Gastrocnemius medialis (tissue), 4 donors: ENCODE measurements around the gene KLK5. TPM values are rescaled to one million over a fixed set of nuclear protein-coding genes. Genes with fewer than 3 reads are reported as not detected.

ENCODE experiments used
- ATAC-seq, 2 donors: fragments of 150-250 bp; one replicate each; pipeline ENCODE4 v1.9.1; 2016
- DNase-seq, 2 donors: peaks; one replicate each; pipeline ENCODE4 v3.0.0-alpha.2; 2019
- H3K27ac ChIP-seq, 4 donors: fragments of 200-600 bp; sonication (generic); 1 replicate in 1 of 4; 2 replicates in 3 of 4; pipeline ENCODE4 v1.5.1; 2016 to 2018; ENCODE audit warnings: mild to moderate bottlenecking in 2 of 4, moderate library complexity in 1 of 4
- H3K27me3 ChIP-seq, 3 donors: fragments of 200-600 bp; sonication (generic) in 2 of 3; 1 replicate in 1 of 3; 2 replicates in 2 of 3; pipeline versions ENCODE4 v1.5.1 to v1.6.0; 2016 to 2019; ENCODE audit warnings: mild to moderate bottlenecking in 1 of 3, moderate library complexity in 1 of 3
- H3K36me3 ChIP-seq, 2 donors: fragments of 200-600 bp; sonication (generic) in 1 of 2; one replicate each; pipeline ENCODE4 v1.5.1; 2017 to 2018
- H3K4me1 ChIP-seq, 2 donors: fragments of 200-600 bp; sonication (generic) in 1 of 2; one replicate each; pipeline ENCODE4 v1.5.1; 2016 to 2017; ENCODE audit warnings: mild to moderate bottlenecking in 2 of 2
- H3K4me3 ChIP-seq, 4 donors: fragments of 200-600 bp; sonication (generic) in 3 of 4; 1 replicate in 1 of 4; 2 replicates in 3 of 4; pipeline ENCODE4 v1.5.1; 2016 to 2019; ENCODE audit warnings: mild to moderate bottlenecking in 2 of 4
- H3K9me3 ChIP-seq, 3 donors: fragments of 200-600 bp; sonication (generic) in 2 of 3; 1 replicate in 1 of 3; 2 replicates in 2 of 3; pipeline ENCODE4 v1.5.1; 2016 to 2019
- POLR2A ChIP-seq, 2 donors: fragments of 450-650 bp; IDR thresholded peaks; one replicate each; pipeline ENCODE4 v1.6.1; 2017; ENCODE audit warnings: antibody characterized with exemption in 2 of 2, mild to moderate bottlenecking in 2 of 2, moderate library complexity in 2 of 2
- in situ Hi-C, 4 donors: fragments of 200-750 bp; cut with MboI; loops; one replicate each; pipeline versions ENCODE4 v1.15.0 to v1.8.0; 2017; ENCODE audit warnings: low sequenced_read_pairs in 4 of 4
- intact Hi-C: fragments of 100-400 bp; cut with DNase I; formaldehyde crosslinking; loops from one replicate; pipeline ENCODE4 v1.15.1; 2023; ENCODE audit warnings: low total_unique reads
- total RNA-seq, 4 donors: library from RNA; depleted of rRNA; stranded (reverse); fragments of >200 nt; gene quantifications; one replicate each; pipeline versions ENCODE4 v1.1.0 to v1.2.3, GENCODE V29; 2016
- TF ChIP-seq, protein P1 (sequence below), 5 experiments: fragments of 450-650 bp in 3 of 5; fragments of 200-600 bp in 2 of 5; sonication (generic) in 2 of 5; IDR thresholded peaks in 4 of 5; conservative IDR thresholded peaks in 1 of 5; 1 replicate in 4 of 5; 2 replicates in 1 of 5; pipeline ENCODE4 v1.5.1; 2016 to 2019; ENCODE audit warnings: antibody characterized with exemption in 5 of 5, mild to moderate bottlenecking in 3 of 5, moderate library complexity in 3 of 5

Gene KLK5
- total RNA-seq, 4 donors from 2014 or later = not detected

DNA sequence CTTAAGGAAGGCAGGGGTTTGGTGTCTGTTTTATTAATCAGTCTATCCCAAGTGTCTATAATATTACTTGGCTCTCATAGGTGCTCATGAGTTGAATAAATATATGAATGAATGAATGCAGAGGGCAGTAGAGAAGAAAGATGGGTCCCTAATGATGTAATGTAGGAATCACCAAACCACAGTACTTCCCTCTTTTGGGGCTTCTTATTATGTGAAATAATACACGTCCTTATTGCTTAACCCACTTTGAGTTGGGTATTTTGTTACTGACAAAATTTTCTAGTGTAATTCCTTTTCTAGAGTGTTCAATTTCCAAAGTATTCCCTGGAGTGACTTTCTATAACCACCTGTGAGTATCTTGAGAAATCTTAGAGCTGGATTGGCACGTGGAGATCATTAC is 13.2 kb downstream of the KLK5 start:
- Histone ChIP-seq H3K27ac (no peak overlapping the region), H3K4me3 (no peak overlapping the region), H3K4me1 (no peaks in the 10 kb centered on the region), H3K27me3 (peaks cover 0 to 4% (median 0%) of the 10 kb centered on the region in 3 donors), H3K36me3 (no peaks in the 10 kb centered on the region), H3K9me3 (no peaks in the 10 kb centered on the region)
- TF ChIP-seq, protein P1, sequence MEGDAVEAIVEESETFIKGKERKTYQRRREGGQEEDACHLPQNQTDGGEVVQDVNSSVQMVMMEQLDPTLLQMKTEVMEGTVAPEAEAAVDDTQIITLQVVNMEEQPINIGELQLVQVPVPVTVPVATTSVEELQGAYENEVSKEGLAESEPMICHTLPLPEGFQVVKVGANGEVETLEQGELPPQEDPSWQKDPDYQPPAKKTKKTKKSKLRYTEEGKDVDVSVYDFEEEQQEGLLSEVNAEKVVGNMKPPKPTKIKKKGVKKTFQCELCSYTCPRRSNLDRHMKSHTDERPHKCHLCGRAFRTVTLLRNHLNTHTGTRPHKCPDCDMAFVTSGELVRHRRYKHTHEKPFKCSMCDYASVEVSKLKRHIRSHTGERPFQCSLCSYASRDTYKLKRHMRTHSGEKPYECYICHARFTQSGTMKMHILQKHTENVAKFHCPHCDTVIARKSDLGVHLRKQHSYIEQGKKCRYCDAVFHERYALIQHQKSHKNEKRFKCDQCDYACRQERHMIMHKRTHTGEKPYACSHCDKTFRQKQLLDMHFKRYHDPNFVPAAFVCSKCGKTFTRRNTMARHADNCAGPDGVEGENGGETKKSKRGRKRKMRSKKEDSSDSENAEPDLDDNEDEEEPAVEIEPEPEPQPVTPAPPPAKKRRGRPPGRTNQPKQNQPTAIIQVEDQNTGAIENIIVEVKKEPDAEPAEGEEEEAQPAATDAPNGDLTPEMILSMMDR (IDR thresholded peaks at IDR 0.05 in 4 of 5, conservative IDR thresholded peaks at IDR 0.05 in 1 of 5) = no peak
- no peak for TF ChIP-seq POLR2A (IDR thresholded peaks at IDR 0.05)
- ATAC-seq (no peak), DNase-seq (no peak)
- intact Hi-C loops = no loop called here
- in situ Hi-C loops = no loop called here

DNA sequence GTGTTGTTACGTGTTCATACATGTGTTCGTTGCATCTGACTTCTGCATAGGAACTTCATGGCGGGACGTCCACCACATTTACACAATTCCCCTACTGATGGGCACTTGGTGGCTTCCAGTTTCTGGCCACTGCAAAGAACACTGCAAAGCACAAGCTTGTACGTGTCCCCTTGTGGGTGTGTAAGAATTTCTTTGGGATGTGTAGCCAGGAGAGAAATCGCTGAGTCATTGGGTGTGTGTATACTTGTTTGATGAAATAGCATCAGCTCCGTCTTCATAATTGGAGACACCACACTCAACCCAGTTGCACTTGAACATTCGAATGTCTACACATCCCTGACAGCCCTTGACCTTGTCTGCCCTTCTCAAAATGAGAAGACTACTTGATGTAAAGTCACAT is 19.2 kb downstream of the KLK5 start:
- intact Hi-C loops (no loop called here), in situ Hi-C loops (no loop called here)
- H3K27ac ChIP-seq = no peak overlapping the region
- DNase-seq (no peak), ATAC-seq (no peak)
- no peak for TF ChIP-seq POLR2A (IDR thresholded peaks at IDR 0.05)
- TF ChIP-seq, protein P1 (IDR thresholded peaks at IDR 0.05 in 4 of 5, conservative IDR thresholded peaks at IDR 0.05 in 1 of 5) = no peak
- H3K9me3 ChIP-seq = no peaks in the 10 kb centered on the region
- no peaks in the 10 kb centered on the region for H3K36me3 ChIP-seq
- H3K27me3 ChIP-seq = no peaks in the 10 kb centered on the region
- H3K4me3 ChIP-seq = no peak overlapping the region
- H3K4me1 ChIP-seq = no peaks in the 10 kb centered on the region

DNA sequence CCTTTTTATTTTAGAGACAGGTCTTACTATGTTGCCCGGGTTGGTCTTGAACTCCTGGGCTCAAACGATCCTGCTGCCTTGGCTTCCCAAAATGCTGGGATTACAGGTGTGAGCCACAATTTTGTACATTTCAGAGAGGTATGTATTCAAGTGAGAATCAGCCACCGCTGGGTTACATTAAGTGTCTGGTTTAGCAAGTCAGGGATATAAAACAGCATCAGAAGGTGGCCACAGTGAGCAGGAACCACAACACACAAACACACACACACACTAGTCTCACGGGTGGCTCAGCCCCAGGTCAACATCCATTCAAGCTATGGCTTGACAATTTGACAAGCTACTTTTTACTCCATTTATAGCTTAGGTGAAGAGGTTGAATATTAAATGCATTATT is 20.2 kb downstream of the KLK5 start:
- H3K9me3 ChIP-seq = no peaks in the 10 kb centered on the region
- intact Hi-C loops = no loop called here
- H3K4me1 ChIP-seq = no peaks in the 10 kb centered on the region
- in situ Hi-C loops = no loop called here
- TF ChIP-seq, protein P1 (IDR thresholded peaks at IDR 0.05 in 4 of 5, conservative IDR thresholded peaks at IDR 0.05 in 1 of 5) = no peak
- no peak for TF ChIP-seq POLR2A (IDR thresholded peaks at IDR 0.05)
- H3K36me3 ChIP-seq = no peaks in the 10 kb centered on the region
- no peaks in the 10 kb centered on the region for H3K27me3 ChIP-seq
- ATAC-seq (no peak), DNase-seq (no peak)
- no peak overlapping the region for H3K4me3 ChIP-seq
- H3K27ac ChIP-seq = no peak overlapping the region

DNA sequence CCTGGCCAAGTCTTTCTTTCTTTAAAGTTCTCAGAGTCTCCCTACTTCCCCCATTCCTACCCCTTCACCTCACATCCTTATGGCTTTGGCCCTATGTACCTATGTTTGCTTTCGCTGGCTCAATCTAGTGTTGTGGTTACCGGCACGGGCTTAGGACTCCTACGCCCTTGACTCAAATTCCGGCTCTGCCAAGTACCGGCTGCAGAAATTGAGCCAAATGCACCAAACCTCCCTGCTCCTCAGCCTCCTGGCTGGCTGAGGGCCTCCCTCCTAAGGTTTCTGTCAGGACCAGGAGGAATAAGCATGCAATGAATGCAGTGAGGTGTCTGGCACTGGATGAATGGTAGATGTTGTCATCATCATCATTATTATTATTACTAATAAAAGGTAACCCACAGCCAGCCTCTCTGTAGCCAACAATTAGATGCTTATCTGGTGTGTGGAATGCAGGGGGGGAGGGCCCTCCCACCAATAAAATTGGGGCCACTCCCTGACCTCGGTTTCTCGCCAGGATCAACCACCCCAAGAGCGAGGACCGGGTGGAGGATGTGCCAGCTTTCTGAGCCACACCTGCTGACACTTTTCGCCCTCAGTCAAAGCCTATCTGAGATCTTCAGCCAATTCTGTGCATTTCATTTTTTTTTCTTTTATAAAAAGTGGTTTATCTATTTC is 20.7 kb downstream of the KLK5 start:
- no peak overlapping the region for H3K4me3 ChIP-seq
- intact Hi-C loops = no loop called here
- no peaks in the 10 kb centered on the region for H3K4me1 ChIP-seq
- TF ChIP-seq POLR2A (IDR thresholded peaks at IDR 0.05) = no peak
- TF ChIP-seq, protein P1 (IDR thresholded peaks at IDR 0.05 in 4 of 5, conservative IDR thresholded peaks at IDR 0.05 in 1 of 5) = no peak
- H3K27ac ChIP-seq = no peak overlapping the region
- H3K27me3 ChIP-seq = no peaks in the 10 kb centered on the region
- H3K9me3 ChIP-seq = no peaks in the 10 kb centered on the region
- ATAC-seq = no peak
- no peak for DNase-seq
- H3K36me3 ChIP-seq = no peaks in the 10 kb centered on the region
- in situ Hi-C loops = no loop called here

DNA sequence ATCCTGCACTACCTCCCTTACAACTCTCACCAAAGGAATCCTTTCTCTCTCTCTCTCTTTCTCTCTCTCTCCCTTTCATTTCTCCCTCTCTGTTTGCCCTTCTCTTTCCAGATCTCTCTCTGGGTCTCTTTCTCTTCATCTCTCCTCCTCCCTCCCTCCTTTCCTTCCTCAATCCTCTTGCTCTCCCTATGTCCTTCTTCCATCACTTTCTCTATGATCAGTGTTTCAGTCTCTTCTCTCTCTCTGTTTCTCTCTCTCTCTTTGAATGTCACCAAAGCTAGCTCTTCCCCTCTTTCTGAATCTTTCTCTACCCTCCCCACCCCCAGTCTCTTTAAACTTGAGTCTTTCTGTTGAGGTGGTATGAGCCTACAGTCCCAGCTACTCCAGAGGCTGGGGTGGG is 21.8 kb downstream of the KLK5 start:
- TF ChIP-seq, protein P1 (IDR thresholded peaks at IDR 0.05 in 4 of 5, conservative IDR thresholded peaks at IDR 0.05 in 1 of 5) = no peak
- intact Hi-C loops = no loop called here
- Histone ChIP-seq H3K27ac (no peak overlapping the region), H3K4me1 (no peaks in the 10 kb centered on the region), H3K27me3 (no peaks in the 10 kb centered on the region), H3K36me3 (no peaks in the 10 kb centered on the region), H3K4me3 (no peak overlapping the region), H3K9me3 (no peaks in the 10 kb centered on the region)
- in situ Hi-C loops = no loop called here
- DNase-seq = no peak
- no peak for ATAC-seq
